Stimulated activated CD8-positive, alpha-beta memory T cell treated with anti-CD3 and anti-CD28 coated beads, Interleukin-7, amount 100 ng/mL, for 4 hours (primary cell): ENCODE results near the gene MTF2.

Experiments
- DNase-seq, 2 donors: peaks; one replicate each; pipeline ENCODE4 v3.0.0-alpha.2; 2020; ENCODE audit warnings: low read depth in 2 of 2

Gene MTF2

DNA sequence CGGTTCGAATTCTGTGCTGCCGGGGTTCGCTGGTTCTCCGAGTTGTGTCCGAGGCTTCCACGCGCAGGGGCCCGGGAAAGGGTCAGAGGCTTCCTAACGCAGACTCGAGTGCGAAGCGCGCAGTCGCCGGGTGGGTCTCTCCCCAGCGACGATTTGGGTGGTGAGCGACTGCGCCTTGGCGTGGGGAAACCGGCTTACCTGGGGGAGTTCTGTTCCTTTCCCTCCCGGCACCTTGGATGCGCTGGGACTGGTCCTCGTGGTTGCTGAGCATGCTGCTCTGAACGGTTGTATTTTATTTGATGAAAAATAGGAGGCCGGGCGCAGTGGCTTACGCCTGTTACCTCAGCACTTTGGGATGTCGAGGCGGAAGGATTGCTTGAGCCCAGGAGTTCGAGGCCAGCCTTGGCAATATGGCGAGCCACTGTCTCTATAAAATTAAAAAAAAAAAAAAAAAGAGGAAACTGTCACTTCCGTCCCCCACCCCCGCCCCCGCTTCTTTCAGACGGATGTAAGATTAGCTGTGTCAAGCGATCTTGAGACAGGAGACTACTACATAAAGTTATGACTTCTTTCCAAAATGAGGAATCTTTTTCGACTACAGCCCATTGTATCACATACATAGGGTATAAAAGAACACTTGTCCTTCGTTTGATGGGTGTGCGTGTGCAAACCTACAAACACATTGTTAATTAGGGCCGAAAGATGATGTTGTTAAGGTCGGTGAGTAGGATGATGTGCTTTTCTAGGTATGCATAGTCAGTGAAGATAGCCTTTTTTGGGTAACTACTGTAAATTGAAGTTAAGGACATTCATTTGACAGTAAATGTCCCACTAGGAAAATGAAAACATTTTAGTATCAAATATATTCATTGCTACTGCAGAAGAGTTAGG, 101.9 kb downstream of the MTF2 start, which contains the start of gene CCDC18:
Gene CCDC18 (plus strand): TSS at position 2 of the 891 bp plus-strand sequence. CDS start 2,638 bp downstream, outside the sequence.
- peak; percentile 33 to 42 for DNase-seq

DNA sequence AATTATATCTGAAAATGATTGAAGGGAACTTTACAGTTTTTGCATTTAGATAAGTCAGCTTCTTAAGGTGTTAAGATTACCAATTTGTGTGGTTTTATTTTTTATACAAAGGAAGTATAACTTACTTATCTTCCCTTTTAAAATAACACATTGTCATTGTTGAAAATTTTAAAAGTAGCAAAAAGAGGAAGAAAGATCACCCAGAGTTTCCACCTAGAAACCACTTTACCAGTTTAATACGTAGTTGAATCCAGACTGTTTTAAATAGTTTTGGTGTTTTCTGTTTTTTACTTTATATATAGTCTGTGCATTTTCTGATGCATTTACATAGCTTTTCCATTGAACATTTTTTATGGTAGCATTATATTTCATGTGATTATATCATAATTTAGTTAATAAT, 107.6 kb downstream of the MTF2 start:
- DNase-seq = no peak
